ENCODE data around the gene MELTF. TPM values are rescaled to one million over a fixed set of nuclear protein-coding genes. Genes with fewer than 3 reads are reported as not detected.
"Not testable (repeated sequence)": the region's sequence is repeated elsewhere in the genome, so short reads cannot be mapped to it uniquely, and the experiment has no call there.

Gene MELTF
- 3.1 and 3.7 TPM in 2 replicates for total RNA-seq
- polyA plus RNA-seq (2012): 1.9 TPM

- DNase-seq (ENCODE audit: low read depth): peak; percentile 65
Observed at GRCh38 chr3:197029511-197030167, at the start of gene MELTF. Gene MELTF (minus strand): TSS chr3:197029817. CDS start chr3:197029702, 115 bp downstream.

GRCh38 chr3:197076415-197076814, 46.8 kb upstream of the MELTF start:
- no peak for DNase-seq (ENCODE audit: low read depth)

GRCh38 chr3:197068077-197068476, 38.5 kb upstream of the MELTF start:
- no peak for DNase-seq (ENCODE audit: low read depth)

GRCh38 chr3:197064771-197065170, 35.2 kb upstream of the MELTF start:
- no peak for DNase-seq (ENCODE audit: low read depth)

GRCh38 chr3:197062446-197062845, 32.8 kb upstream of the MELTF start:
- no peak for DNase-seq (ENCODE audit: low read depth)

GRCh38 chr3:197051637-197052036, 22.0 kb upstream of the MELTF start:
- not testable (repeated sequence) for DNase-seq (ENCODE audit: low read depth)

- no peak for DNase-seq (ENCODE audit: low read depth)
Observed at GRCh38 chr3:197050511-197050910, 20.9 kb upstream of the MELTF start.

- DNase-seq (ENCODE audit: low read depth): no peak
Observed at GRCh38 chr3:197042539-197042938, 12.9 kb upstream of the MELTF start.

GRCh38 chr3:197041875-197042488, 12.4 kb upstream of the MELTF start:
- DNase-seq (ENCODE audit: low read depth): peak; percentile 37

- DNase-seq (ENCODE audit: low read depth): no peak
Observed at GRCh38 chr3:197040658-197041057, 11.0 kb upstream of the MELTF start.

GRCh38 chr3:197038679-197039462, 9.3 kb upstream of the MELTF start:
- no peak for DNase-seq (ENCODE audit: low read depth)

GRCh38 chr3:197035577-197035976, 6.0 kb upstream of the MELTF start:
- no peak for DNase-seq (ENCODE audit: low read depth)

- DNase-seq (ENCODE audit: low read depth): not testable (repeated sequence)
Observed at GRCh38 chr3:197034778-197035177, 5.2 kb upstream of the MELTF start.

GRCh38 chr3:197033764-197034163, 4.1 kb upstream of the MELTF start:
- DNase-seq (ENCODE audit: low read depth): not testable (repeated sequence)

- DNase-seq (ENCODE audit: low read depth): peak; percentile 95
Observed at GRCh38 chr3:197031315-197032285, 2.0 kb upstream of the MELTF start.

GRCh38 chr3:197030379-197031314, 1.0 kb upstream of the MELTF start:
- DNase-seq (ENCODE audit: low read depth): no peak

- no peak for DNase-seq (ENCODE audit: low read depth)
Observed at GRCh38 chr3:197028728-197029510, 698 bp downstream of the MELTF start.

GRCh38 chr3:197027896-197028727, 1.5 kb downstream of the MELTF start:
- DNase-seq (ENCODE audit: low read depth): no peak

Data from myocyte (in vitro differentiated cells).